ENCODE measurements around the gene SACS.
"Not testable (repeated sequence)": the region's sequence is repeated elsewhere in the genome, so short reads cannot be mapped to it uniquely, and the experiment has no call there.

SACS gene

GRCh38 chr13:23427342-23427843, 6.1 kb downstream of the SACS start:
- H3K4me3 ChIP-seq (ENCODE audit: low read depth, low read length): no peak overlapping the region
- peak; percentile 88 for DNase-seq (ENCODE audit: low read depth)

GRCh38 chr13:23421596-23421995, 11.9 kb downstream of the SACS start:
- H3K4me3 ChIP-seq (ENCODE audit: low read depth, low read length): no peak overlapping the region
- DNase-seq (ENCODE audit: low read depth): no peak

GRCh38 chr13:23418776-23419683, 14.5 kb downstream of the SACS start:
- H3K4me3 ChIP-seq (ENCODE audit: low read depth, low read length): no peak overlapping the region
- DNase-seq (ENCODE audit: low read depth): no peak

GRCh38 chr13:23414682-23415081, 18.8 kb downstream of the SACS start:
- no peak overlapping the region for H3K4me3 ChIP-seq (ENCODE audit: low read depth, low read length)
- DNase-seq (ENCODE audit: low read depth): no peak

GRCh38 chr13:23411706-23412105, 21.8 kb downstream of the SACS start:
- no peak for DNase-seq (ENCODE audit: low read depth)

GRCh38 chr13:23411220-23411619, 22.3 kb downstream of the SACS start:
- no peak overlapping the region for H3K4me3 ChIP-seq (ENCODE audit: low read depth, low read length)
- no peak for DNase-seq (ENCODE audit: low read depth)

More at GRCh38 chr13:23411706-23412105, 21.8 kb downstream of the SACS start:
- H3K4me3 ChIP-seq (ENCODE audit: low read depth, low read length): no peak overlapping the region

- DNase-seq (ENCODE audit: low read depth): no peak
- H3K4me3 ChIP-seq (ENCODE audit: low read depth, low read length): no peak overlapping the region
Measured at GRCh38 chr13:23408026-23408425, 25.5 kb downstream of the SACS start.

- not testable (repeated sequence) for H3K4me3 ChIP-seq (ENCODE audit: low read depth, low read length); DNase-seq (ENCODE audit: low read depth)
Measured at GRCh38 chr13:23401156-23401555, 32.3 kb downstream of the SACS start.

GRCh38 chr13:23399347-23399746, 34.2 kb downstream of the SACS start:
- DNase-seq (ENCODE audit: low read depth): no peak
- H3K4me3 ChIP-seq (ENCODE audit: low read depth, low read length): no peak overlapping the region

GRCh38 chr13:23394821-23395220, 38.7 kb downstream of the SACS start:
- H3K4me3 ChIP-seq (ENCODE audit: low read depth, low read length): no peak overlapping the region
- no peak for DNase-seq (ENCODE audit: low read depth)

GRCh38 chr13:23392925-23393645, 40.4 kb downstream of the SACS start:
- no peak overlapping the region for H3K4me3 ChIP-seq (ENCODE audit: low read depth, low read length)
- DNase-seq (ENCODE audit: low read depth): no peak

- H3K4me3 ChIP-seq (ENCODE audit: low read depth, low read length): no peak overlapping the region
- DNase-seq (ENCODE audit: low read depth): no peak
Measured at GRCh38 chr13:23392313-23392712, 41.2 kb downstream of the SACS start.

- H3K4me3 ChIP-seq (ENCODE audit: low read depth, low read length): no peak overlapping the region
- no peak for DNase-seq (ENCODE audit: low read depth)
Measured at GRCh38 chr13:23391752-23392151, 41.8 kb downstream of the SACS start.

- no peak overlapping the region for H3K4me3 ChIP-seq (ENCODE audit: low read depth, low read length)
- DNase-seq (ENCODE audit: low read depth): no peak
Measured at GRCh38 chr13:23386533-23386932, 47.0 kb downstream of the SACS start.

- no peak for DNase-seq (ENCODE audit: low read depth)
- H3K4me3 ChIP-seq (ENCODE audit: low read depth, low read length): no peak overlapping the region
Measured at GRCh38 chr13:23385931-23386330, 47.6 kb downstream of the SACS start.

GRCh38 chr13:23384111-23384510, 49.4 kb downstream of the SACS start:
- no peak overlapping the region for H3K4me3 ChIP-seq (ENCODE audit: low read depth, low read length)
- peak; percentile 52 for DNase-seq (ENCODE audit: low read depth)

- no peak for DNase-seq (ENCODE audit: low read depth)
- no peak overlapping the region for H3K4me3 ChIP-seq (ENCODE audit: low read depth, low read length)
Measured at GRCh38 chr13:23383151-23383550, 50.4 kb downstream of the SACS start.

GRCh38 chr13:23381866-23382265, 51.6 kb downstream of the SACS start:
- H3K4me3 ChIP-seq (ENCODE audit: low read depth, low read length): no peak overlapping the region

GRCh38 chr13:23380534-23380933, 53.0 kb downstream of the SACS start:
- DNase-seq (ENCODE audit: low read depth): peak; percentile 81
- no peak overlapping the region for H3K4me3 ChIP-seq (ENCODE audit: low read depth, low read length)

More at GRCh38 chr13:23381866-23382265, 51.6 kb downstream of the SACS start:
- DNase-seq (ENCODE audit: low read depth): no peak

GRCh38 chr13:23377983-23378632, 55.4 kb downstream of the SACS start:
- DNase-seq (ENCODE audit: low read depth): peak; percentile 96
- H3K4me3 ChIP-seq (ENCODE audit: low read depth, low read length): no peak overlapping the region

Data from skeletal muscle cell (primary cell).